GM12864 (cell line): ENCODE results near the gene KRTAP3-2.

Source experiments
- DNase-seq: peaks from one replicate; pipeline ENCODE4 v3.0.0-alpha.2; 2011; ENCODE audit warnings: low read depth
- H3K4me3 ChIP-seq: 2 replicates; pipeline ENCODE4 v1.5.1; 2011; ENCODE audit warnings: mild to moderate bottlenecking, low read depth, low read length, control low read depth
- TF ChIP-seq, protein P1 (sequence below): IDR thresholded peaks from 2 replicates; pipeline ENCODE4 v1.5.1; 2011; ENCODE audit warnings: low read depth, mild to moderate bottlenecking, moderate library complexity, low read length, control low read depth, inconsistent platforms; ENCODE audit errors: missing control alignments

Gene KRTAP3-2

DNA sequence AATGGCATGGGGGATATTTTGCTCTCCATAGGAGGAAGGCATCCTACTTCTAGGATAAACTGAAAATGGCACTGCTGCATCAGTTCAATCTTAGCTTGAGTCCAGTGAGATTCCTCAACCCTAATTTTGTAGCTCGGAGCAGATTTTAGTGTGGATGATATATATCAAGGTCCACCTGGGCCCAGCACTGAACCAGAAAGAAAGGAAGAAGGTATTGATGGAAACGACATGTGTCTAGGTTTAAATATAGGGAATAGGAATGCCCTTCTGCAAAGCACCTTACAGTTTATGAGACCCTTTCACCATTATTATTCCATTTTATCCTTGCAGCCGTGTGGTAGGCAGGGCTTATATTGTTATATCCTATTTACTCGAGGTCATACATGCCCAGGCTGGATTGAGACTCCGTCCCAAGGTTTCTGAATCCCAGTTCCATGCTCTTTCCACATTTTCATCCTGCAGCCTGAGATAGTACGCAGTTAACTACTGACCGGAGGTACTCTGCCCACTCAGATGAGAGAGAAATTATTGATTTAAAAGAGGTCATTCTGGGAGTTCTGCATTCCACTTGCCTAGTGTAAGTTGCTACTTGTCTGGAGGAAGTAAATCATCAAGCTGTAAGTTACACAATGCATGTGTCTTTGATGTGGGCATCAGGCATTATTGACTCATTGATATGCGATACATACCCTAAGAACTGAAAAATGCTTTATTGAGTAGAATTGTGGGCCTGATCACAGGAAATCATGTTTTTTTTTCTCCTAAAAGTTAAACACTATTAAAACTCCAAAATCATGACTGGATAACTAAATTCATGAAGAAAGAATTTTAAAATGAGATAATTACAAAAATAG lies 43.1 kb downstream of the KRTAP3-2 start:
- no peak overlapping the region for H3K4me3 ChIP-seq
- TF ChIP-seq, protein P1, sequence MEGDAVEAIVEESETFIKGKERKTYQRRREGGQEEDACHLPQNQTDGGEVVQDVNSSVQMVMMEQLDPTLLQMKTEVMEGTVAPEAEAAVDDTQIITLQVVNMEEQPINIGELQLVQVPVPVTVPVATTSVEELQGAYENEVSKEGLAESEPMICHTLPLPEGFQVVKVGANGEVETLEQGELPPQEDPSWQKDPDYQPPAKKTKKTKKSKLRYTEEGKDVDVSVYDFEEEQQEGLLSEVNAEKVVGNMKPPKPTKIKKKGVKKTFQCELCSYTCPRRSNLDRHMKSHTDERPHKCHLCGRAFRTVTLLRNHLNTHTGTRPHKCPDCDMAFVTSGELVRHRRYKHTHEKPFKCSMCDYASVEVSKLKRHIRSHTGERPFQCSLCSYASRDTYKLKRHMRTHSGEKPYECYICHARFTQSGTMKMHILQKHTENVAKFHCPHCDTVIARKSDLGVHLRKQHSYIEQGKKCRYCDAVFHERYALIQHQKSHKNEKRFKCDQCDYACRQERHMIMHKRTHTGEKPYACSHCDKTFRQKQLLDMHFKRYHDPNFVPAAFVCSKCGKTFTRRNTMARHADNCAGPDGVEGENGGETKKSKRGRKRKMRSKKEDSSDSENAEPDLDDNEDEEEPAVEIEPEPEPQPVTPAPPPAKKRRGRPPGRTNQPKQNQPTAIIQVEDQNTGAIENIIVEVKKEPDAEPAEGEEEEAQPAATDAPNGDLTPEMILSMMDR, result no peak
- no peak for DNase-seq

DNA sequence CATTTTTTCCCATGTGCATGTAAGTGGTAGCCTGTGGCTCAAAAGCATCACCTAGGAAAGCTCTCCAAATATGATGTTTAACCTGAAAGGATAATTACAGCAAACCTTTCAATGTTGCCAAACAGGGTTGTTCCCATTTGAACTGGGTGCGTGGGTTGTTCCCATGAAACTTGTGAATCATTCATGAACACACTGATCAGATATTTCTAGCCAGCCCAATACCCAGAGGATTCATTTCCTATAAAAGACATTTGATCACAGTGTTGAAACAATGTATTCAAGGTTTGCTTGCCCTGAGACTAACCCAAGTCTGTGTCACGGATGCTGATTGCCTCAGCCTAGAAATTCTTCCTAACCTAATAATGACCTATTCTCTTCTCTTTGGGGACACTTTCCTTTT lies 45.8 kb downstream of the KRTAP3-2 start:
- H3K4me3 ChIP-seq, result no peak overlapping the region
- DNase-seq, result no peak

DNA sequence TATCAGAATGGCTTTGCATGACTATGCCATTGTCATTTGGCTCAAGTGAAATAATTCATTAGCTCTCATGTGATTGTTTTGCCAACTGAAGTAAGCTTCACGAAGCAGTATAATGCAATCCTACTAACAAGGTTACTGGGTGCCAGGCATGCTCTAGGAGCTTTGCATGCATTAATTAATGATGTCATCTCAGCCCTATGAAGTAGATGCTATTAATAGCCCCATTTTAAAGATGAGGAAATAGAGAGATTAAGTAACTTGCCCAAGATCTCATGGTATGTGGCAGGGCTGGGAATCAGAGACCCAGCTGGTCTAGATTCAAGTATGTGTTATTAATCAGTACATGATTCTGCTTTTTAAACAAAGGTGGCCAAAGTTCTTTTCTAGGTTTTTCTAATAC lies 47.0 kb downstream of the KRTAP3-2 start:
- H3K4me3 ChIP-seq, result no peak overlapping the region
- TF ChIP-seq, protein P1, result no peak
- DNase-seq, result no peak

More for the DNA sequence above, 45.8 kb downstream of the KRTAP3-2 start:
- TF ChIP-seq, protein P1, result no peak

DNA sequence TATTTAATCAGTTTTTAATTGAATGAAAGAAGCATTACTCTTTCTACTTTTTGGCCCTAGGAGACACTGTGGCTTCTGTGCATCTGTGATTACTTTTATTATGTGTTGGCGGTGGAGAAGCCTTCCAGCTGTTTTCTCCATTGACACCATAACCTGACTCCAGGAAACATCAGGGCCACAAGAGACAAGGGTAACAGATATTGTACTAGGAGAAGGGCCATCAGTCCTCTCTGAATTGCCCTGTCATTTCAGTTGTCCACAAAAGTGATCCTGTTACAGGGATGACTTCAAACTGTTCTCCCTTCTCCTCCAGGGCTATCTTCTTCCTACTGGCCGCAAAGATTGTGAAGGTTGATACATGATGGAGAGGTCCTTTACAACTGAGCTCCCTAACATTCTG lies 47.6 kb downstream of the KRTAP3-2 start:
- H3K4me3 ChIP-seq, result no peak overlapping the region
- TF ChIP-seq, protein P1, result no peak
- no peak for DNase-seq

DNA sequence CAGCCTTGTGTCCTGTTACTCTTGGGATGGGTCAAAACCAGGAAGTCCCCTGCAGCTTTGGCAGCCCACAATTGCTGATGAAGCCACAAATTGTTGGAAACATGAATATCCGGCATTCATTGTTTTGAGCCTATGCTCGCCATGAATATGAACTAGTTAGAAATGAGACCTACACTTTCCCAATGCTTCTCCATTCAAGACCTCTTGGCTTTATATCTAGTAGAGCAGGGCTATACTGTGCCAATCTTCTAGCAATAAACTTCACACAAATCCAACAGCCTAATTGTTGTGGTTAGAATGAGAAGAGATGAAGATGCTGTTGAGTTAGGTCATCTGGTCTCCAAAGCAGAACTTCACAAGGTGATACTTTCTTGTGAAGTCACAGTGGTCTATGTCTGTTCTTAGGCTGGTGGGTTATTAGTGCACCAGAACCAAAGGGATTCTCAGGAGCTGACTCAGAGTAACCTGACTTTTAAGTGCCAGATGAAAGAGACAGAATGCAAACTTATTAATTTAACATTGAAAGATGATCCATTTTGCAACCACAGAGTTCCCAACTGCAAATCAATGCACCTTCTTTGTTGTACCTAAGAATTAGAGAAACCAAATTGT lies 48.6 kb downstream of the KRTAP3-2 start:
- H3K4me3 ChIP-seq, result no peak overlapping the region
- TF ChIP-seq, protein P1, result no peak
- no peak for DNase-seq

DNA sequence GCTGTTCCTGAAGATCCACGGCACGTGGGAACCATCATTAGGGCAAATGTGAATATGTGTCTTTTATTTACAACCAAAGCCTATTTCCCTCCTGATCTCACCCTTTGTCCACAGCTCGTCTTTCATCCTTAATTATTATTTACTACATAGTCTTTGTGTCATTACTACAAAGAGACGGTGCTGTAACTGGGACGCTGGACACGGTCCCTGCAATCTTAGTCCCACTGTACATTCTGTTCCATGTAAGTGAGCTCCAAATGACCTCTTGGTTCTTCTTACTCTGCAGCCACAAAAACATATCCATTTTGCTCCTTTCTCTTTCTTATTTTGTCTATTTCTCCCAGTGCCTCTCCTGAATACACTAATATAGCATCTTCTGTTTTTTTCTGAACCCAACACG lies 49.5 kb downstream of the KRTAP3-2 start:
- H3K4me3 ChIP-seq, result no peak overlapping the region
- TF ChIP-seq, protein P1, result no peak
- no peak for DNase-seq
